Rectal smooth muscle tissue (tissue), 1 donor: ENCODE measurements around the gene CABLES1.

Source experiments
- H3K27ac ChIP-seq: one replicate; pipeline ENCODE4 v1.7.0; 2013; ENCODE audit warnings: low read depth, low read length, inconsistent platforms
- H3K27me3 ChIP-seq: one replicate; pipeline ENCODE4 v1.7.0; 2013; ENCODE audit warnings: low read length; ENCODE audit not compliant: control insufficient read depth, insufficient read depth
- H3K36me3 ChIP-seq: one replicate; pipeline ENCODE4 v1.7.0; 2013; ENCODE audit warnings: low read length; ENCODE audit not compliant: control insufficient read depth, insufficient read depth
- H3K4me1 ChIP-seq: one replicate; pipeline ENCODE4 v1.7.0; 2013; ENCODE audit warnings: low read length; ENCODE audit not compliant: control insufficient read depth, insufficient read depth
- H3K4me3 ChIP-seq: one replicate; pipeline ENCODE4 v1.7.0; 2013; ENCODE audit warnings: low read length
- H3K9ac ChIP-seq: one replicate; pipeline ENCODE4 v1.7.0; 2013; ENCODE audit warnings: low read length

CABLES1 gene

DNA sequence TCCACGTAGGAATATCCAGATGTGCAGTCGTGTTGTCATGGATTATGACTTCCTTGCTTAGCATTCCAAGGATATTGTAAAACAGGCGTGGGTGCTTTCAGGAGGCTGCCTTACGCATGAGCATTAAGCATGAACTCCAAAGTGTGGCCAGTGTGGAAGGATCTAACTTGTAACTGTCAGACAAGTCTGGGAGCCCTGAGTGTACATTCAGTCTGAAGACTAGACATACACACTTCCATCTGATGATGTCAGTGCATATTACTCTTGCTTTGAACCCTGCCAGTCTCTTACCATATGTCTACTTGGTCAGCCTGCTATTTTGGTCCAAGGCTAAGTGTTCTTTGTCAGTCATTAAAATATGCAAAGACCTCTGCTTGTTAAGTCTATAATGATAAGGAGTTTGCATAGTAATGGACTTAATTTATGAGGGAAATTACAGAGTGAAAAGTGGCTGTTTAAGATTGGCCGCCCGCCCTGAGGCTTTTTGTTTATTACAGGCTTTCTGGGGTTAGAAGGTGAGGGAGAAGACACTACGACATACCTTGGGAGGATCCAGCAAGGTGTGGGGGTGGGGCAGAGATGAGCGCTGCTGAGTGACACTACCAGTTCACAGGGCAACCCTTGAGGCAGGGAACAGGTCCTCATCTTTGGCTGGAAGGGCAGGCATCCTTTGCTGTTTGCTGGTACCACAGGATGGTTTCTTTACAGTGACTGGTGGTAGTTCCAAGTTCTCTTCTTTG, 48.3 kb downstream of the CABLES1 start:
- Histone ChIP-seq H3K27ac (no peak overlapping the region), H3K9ac (no peak overlapping the region), H3K4me3 (no peak overlapping the region), H3K4me1 (no peaks in the 10 kb centered on the region), H3K27me3 (no peaks in the 10 kb centered on the region), H3K36me3 (no peaks in the 10 kb centered on the region)

DNA sequence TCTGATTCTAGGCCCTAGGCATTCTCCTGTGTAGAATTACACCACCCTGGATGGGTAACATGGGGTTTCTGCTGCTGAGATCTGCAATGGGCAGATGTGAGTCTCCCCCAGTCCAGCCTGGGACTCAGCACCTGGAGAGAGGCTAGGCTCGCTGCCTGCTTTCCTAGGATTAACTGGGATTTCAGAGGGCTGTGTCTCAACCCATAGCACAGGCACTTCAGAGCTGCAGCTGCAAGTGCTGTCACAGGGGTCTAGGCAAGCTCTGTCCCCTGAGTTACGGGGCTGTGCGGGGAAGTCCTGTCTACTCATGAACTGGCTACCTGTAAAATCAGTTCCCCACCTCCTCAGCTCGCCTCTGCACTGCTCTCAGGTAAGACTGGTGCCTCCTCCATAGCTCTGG, 51.5 kb downstream of the CABLES1 start:
- no peaks in the 10 kb centered on the region for H3K4me1 ChIP-seq
- H3K27ac ChIP-seq = no peak overlapping the region
- no peak overlapping the region for H3K4me3 ChIP-seq
- H3K36me3 ChIP-seq = no peaks in the 10 kb centered on the region
- H3K9ac ChIP-seq = no peak overlapping the region
- no peaks in the 10 kb centered on the region for H3K27me3 ChIP-seq

DNA sequence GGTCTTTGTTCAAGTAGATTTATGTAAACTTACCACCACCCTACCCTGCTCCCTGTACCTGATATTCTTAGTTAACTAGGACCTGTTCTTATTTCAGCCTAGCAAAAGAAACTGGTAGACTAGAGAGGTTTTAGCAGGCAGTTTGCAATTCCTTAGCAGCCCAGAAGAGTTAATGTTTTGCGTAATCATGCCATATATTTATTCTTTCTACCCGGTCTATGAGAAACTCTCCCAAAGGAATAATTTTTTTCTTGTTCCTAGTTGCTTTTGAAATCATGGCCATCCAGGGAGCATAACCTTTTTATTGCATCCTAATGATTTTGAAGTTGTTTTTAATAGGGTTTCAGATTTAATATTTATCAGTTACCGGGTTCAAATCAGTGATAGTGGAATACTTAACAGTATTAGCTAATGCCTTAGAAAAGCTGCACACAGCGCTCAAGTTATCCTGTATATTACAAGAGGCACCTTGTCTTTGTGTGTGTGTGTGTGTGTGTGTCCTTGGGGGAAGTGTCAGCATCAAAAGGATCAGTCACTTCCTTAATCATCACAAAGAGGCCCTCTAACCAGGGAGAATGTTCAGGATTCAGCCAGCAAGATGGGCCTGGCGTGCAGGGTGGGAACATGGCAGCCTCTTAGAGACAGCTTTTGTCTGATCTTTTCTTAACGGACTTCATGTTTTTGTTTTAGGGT, 52.9 kb downstream of the CABLES1 start:
- Histone ChIP-seq H3K4me3 (no peak overlapping the region), H3K36me3 (no peaks in the 10 kb centered on the region), H3K27me3 (no peaks in the 10 kb centered on the region), H3K27ac (no peak overlapping the region), H3K9ac (no peak overlapping the region), H3K4me1 (peaks cover 8% of the 10 kb centered on the region)

DNA sequence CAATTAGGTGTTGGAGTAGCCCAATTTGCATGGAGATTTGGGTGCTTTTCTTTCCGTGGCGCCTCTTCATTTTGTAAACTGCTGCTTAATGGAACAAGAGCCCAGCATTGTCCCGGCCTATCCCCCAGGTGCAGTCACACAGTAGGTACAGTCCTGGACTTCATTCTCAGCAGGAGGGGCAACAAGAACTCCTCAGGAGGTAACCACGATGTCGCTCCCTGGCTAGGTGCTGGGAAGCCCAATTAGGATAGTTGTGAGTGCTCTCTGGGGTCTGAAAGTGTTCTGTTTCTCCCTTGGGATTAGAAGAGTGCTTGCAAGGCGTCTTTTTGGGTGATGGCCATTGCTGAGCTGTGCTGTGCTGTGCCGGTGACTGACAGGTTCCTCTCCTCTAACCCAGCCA, 53.8 kb downstream of the CABLES1 start:
- no peaks in the 10 kb centered on the region for H3K27me3 ChIP-seq
- H3K36me3 ChIP-seq = no peaks in the 10 kb centered on the region
- no peak overlapping the region for H3K4me3 ChIP-seq
- H3K4me1 ChIP-seq = peaks cover 8% of the 10 kb centered on the region
- H3K27ac ChIP-seq = no peak overlapping the region
- no peak overlapping the region for H3K9ac ChIP-seq

DNA sequence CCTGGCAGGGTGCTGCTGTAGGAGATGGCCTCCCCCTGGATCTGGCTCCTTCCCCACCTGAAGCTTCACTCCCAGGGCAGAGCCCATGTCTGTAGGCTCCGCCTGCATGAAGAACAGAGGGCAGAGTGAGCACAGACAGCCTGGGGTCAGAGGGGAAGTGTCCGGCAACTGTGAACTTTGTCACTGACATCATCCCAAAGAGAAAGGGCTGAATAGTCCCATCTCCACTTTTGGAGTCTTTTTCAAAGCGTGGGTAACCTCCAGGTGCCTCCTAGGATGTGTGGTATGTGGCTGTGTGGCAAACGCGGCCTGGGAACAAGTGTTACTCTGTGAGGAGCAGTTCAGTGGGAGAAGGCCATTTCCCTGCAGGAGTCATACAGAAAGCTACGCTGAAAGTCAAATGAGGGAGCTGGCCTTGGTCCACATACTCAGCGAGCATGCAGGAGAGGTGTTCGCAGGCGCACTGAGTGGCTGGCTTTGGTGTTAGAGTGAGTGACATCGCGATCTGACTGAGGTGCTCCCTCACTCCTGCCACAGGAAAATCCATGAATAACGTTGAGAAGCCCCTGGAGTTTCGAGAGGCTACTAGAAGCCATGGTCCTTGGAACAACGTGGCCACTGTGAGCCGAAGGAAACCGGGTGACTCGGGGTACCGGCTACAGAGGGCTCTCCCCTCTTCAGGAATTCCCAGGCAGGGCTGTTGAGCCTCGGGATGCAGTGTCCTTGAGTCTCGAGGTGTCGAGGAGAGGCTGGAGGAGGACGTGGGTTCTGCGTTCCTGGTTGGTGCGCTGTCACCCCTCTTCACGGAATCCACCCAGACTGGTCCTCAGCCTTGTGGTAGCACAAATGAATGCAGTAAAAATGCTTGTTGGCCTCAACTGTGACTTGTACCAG, 54.7 kb downstream of the CABLES1 start:
- Histone ChIP-seq H3K36me3 (no peaks in the 10 kb centered on the region), H3K27me3 (no peaks in the 10 kb centered on the region), H3K4me3 (no peak overlapping the region), H3K9ac (no peak overlapping the region), H3K27ac (no peak overlapping the region), H3K4me1 (peaks cover 8% of the 10 kb centered on the region)

DNA sequence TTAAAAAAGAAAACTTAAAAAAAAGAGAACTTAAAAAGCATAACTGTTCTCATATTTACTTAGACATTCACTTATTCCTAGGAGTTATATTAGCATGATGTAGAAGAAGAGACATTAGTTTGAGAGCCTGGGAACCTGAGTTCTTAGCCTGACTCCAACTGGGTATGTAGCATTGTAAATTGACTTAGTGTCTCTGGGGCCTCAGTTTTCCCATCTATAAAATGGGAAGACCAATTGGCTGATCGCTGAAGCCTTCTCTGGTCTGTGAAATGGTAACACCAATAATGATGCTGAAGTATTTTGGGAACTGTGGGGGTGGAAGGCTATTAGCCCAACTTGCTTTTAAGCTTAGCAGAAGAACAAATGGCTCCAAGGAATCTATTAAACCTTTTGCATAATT, 55.9 kb downstream of the CABLES1 start:
- Histone ChIP-seq H3K27me3 (no peaks in the 10 kb centered on the region), H3K36me3 (no peaks in the 10 kb centered on the region), H3K9ac (no peak overlapping the region), H3K4me1 (peaks cover 8% of the 10 kb centered on the region), H3K4me3 (no peak overlapping the region), H3K27ac (no peak overlapping the region)

DNA sequence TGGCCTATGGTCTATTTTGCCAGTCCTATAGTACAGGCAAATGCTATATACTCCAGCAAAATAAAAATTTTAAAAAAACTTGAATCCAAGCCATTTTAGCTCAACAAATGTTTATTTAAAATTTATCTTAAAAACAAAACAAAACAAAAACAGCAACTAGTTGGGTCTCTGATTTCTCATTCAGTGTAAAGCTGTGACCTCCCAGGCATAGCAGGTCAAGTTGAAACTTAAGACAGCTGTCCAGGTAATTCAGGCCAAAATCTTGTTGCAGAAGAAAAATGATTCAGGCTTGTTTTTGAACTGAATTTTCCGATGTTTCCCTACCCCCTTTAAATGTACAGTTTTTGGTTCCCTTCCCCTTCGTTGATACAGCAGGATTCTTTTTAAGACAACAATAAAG, 58.5 kb downstream of the CABLES1 start:
- Histone ChIP-seq H3K36me3 (no peaks in the 10 kb centered on the region), H3K4me3 (no peak overlapping the region), H3K9ac (no peak overlapping the region), H3K27ac (no peak overlapping the region), H3K27me3 (no peaks in the 10 kb centered on the region), H3K4me1 (peaks cover 8% of the 10 kb centered on the region)

DNA sequence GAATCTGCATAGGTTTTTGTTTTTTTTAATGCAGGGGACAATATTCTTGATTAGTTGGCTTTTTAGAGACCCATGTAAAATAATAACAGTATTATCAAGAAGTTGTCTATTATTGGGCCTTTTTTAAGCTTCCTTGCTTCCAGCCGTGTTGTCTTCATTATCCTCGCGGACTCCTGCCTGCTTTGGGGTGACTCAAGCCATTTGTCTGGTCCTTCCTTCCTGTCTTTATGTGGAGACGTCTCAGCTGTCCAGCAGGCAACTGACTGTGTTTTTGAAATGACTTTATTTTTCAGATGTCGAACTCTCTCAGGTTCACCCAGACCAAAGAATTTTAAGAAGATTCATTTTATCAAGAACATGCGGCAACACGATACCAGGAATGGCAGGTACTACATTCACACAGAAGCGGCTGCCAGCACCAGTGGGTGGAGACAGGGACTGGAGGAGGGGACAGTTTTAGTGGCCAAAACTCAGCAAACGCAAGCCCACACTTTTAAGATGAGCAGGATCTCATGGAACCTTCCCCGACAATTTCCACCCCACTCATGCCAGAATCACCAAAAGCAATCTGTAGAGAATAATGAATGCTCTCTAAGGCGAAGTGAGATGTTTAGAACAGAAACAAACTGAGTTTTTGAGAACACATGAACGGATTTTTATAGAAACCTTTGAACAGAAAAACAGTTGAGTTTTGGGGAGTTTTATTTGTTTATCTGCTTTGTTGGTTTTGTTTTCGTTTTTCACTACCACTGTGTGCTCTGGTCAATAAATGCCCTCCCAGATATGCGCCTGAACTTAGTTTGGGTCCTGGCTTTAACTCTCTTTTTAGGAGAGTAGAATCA, 59.1 kb downstream of the CABLES1 start:
- Histone ChIP-seq H3K4me3 (no peak overlapping the region), H3K27me3 (no peaks in the 10 kb centered on the region), H3K36me3 (no peaks in the 10 kb centered on the region), H3K4me1 (peaks cover 8% of the 10 kb centered on the region), H3K9ac (no peak overlapping the region), H3K27ac (no peak overlapping the region)

DNA sequence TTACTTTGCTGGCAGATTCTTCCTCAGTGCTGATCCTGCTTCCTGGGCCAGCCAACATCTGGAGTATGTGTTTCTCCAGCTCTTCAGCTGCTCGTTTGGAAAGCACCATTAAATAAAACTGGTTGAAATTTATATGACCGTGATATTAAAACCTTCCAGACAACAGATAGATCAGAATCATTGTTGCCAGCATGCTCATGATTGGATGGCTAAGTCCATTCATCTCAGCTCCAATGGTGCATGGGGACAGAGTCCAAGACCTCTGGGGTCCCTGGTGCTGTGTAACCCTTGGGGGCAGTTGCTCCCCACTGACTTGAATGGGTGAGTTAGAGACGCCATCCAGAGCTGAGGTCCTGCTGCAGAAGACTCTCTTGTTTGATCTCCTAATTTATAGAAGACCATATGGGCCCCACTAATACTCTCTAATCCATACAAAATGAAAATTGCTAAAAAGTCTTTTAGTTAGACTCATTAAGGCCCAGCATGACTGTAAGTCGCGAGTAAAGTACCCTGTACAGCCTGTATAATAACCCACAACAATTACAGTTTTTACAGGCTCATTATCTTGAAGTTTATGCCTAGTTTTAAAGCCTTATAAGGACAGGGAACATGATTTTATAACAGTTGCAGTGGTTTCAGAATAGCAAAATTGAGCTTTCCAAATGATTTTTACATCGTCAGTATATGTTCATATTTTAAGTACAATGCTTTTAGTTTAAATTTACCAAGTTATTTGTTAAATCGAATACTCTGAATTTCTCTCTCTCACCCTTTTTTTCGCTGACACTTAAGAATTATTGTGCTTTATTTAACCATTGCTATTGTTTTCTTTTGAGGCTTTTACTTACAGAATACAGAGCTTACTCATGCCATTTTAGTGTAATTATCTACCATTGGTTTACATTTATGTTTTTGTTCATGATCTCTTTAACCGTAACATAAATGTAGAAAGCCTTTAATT, 60.0 kb downstream of the CABLES1 start:
- H3K9ac ChIP-seq = no peak overlapping the region
- no peaks in the 10 kb centered on the region for H3K36me3 ChIP-seq
- peaks cover 8% of the 10 kb centered on the region for H3K4me1 ChIP-seq
- no peak overlapping the region for H3K27ac ChIP-seq
- no peak overlapping the region for H3K4me3 ChIP-seq
- H3K27me3 ChIP-seq = no peaks in the 10 kb centered on the region

DNA sequence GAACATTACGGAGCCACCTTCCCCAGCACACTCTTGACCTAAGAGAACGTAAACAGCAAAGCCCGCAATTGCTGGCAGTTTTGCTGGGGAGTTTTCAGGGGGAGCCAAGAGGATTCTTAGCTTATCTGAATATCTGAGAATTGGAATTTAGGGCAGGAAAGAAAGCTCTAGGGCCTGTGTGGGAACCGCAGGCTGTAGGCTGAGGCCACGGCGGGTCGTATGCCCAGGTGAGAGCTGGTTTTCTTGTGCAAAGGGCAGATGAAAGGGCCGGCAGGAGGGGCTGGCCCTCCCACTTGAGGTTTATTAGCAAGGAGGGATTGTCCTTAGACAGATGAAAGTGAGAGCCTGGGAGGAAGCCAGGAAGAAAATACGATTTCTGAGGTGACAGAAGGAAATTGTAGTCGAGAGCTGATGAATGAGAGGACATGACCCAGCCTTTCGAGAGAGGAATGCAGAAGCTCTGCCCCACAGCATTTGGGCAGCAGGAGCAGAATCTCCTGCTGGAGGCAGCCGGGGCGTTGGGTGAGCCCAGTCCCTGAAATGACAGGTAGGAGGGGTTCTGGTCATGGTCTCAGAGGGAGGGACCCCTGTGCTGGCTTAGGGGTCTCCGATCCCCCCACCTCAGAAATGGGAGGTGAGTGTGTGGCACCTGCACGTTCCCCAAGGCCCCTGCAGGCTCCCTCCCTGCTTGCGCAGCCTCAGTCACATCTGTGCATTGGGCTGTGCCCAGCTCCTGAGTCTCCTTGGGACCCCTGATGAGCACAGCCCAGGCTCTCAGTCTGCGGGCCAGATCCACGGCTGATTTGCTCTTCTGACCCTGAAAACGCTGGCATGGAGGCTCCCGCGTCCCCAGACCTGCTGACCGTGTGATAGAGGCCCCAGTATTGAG, 61.1 kb downstream of the CABLES1 start:
- H3K27me3 ChIP-seq = no peaks in the 10 kb centered on the region
- no peak overlapping the region for H3K27ac ChIP-seq
- H3K4me1 ChIP-seq = peaks cover 8% of the 10 kb centered on the region
- no peaks in the 10 kb centered on the region for H3K36me3 ChIP-seq
- no peak overlapping the region for H3K4me3 ChIP-seq
- no peak overlapping the region for H3K9ac ChIP-seq
